ENCODE results near the gene G2E3.
"Not testable (repeated sequence)": the region's sequence is repeated elsewhere in the genome, so short reads cannot be mapped to it uniquely, and the experiment has no call there.

Gene G2E3

GRCh38 chr14:30558675-30559555, at the start of gene G2E3:
TSS of gene G2E3 (plus strand) at chr14:30559158. CDS start at chr14:30581080, 21,922 bp downstream.
- peak; percentile 95 for DNase-seq (ENCODE audit: low spot score)

GRCh38 chr14:30517737-30518136, 41.2 kb upstream of the G2E3 start:
- no peak for DNase-seq (ENCODE audit: low spot score)

DNA sequence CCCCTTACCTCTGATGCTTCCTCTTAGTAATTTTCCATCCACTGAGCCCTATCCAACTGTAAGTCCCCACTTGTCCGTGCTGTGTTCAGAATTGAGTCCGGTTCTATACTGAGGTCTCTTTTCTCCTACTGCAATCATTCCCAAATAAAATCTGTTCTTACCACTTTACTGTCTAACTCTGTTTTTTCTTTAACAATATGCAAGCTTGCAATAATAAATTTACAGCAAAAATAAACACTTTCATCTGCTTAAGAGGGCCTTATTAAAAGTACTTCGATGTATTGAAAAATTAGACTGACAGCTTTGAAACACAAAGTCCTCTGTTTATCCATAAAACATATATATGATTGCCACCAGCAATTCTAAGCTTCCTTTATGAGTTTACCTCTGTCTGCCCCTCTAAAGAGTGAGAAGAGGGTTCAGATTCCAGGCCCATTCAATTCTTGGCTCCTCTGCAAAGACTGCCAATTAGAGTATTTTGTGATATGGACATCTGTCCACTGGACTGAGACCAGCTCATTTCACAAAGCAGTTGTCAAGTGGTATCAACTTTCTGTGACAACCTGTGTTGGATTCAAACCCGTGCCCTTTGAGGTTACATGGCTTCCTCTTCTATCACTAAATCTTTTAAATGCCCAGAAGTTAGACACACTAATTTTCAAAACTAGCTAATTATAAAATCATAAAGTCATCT, 39.9 kb upstream of the G2E3 start:
- no peak for DNase-seq (ENCODE audit: low spot score)

- no peak for DNase-seq (ENCODE audit: low spot score)
Observed at GRCh38 chr14:30519961-30520360, 39.0 kb upstream of the G2E3 start.

- DNase-seq (ENCODE audit: low spot score) = no peak
Observed at GRCh38 chr14:30520536-30520935, 38.4 kb upstream of the G2E3 start.

DNA sequence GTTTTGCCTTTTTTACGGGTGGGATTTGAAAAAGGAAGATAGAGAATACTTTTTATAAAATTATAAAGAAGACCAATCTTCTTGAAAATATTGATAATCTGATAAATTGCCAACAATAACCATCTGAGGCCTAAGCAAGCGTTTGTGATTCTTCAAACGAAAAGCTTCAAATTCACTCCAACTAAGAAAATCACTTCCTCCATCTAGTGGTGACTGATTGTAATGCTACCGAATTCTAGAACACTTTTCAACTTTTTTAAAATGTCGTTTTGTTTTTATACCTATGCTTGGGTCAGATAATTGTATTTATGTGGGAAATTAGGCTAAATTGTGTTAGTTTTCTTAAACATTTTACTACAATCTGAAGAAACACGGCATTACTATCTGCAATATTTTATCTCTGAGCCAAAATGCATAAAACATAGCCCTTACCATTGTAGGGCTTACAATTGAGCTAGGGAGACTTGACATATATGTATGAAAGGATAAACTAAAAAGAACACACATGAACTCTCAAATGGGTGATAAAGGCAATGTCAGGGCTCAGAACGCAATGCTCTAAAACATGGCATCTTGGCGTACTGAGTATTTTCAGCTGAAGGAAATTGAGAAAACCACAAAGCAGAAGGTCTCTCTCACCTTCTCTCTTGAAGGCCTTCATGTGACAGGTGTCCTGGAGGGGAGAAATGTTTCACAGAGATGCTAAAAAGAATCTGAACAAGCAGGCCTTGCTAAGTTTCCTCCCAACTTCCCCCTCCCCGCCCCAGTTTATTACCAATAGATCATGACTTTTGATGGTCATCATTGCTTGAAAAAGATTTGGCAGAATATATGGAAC, 36.8 kb upstream of the G2E3 start:
- DNase-seq (ENCODE audit: low spot score) = no peak

- DNase-seq (ENCODE audit: low spot score) = no peak
Observed at GRCh38 chr14:30525833-30526232, 33.1 kb upstream of the G2E3 start.

DNA sequence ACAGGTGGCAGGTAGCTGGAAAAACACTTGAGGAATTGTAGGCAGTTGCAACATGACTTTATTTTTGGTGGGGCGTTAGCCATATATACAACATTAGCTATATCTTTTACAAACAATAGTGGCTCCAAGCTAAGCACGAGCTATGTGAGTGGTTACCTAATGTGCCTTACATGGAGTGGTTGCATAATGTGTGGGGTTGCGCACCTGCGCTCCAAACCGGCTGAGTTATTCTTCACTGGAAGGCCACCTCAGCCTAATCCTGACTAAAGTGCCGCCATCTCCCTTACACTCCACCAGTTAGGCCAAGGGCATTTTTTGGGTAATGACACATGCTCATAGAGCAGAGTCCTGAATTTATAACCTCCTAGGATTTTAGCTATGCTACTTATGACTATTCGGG, 31.8 kb upstream of the G2E3 start:
- DNase-seq (ENCODE audit: low spot score) = no peak

- DNase-seq (ENCODE audit: low spot score) = no peak
Observed at GRCh38 chr14:30528119-30528518, 30.8 kb upstream of the G2E3 start.

- DNase-seq (ENCODE audit: low spot score) = no peak
Observed at GRCh38 chr14:30528778-30529642, 29.9 kb upstream of the G2E3 start.

DNA sequence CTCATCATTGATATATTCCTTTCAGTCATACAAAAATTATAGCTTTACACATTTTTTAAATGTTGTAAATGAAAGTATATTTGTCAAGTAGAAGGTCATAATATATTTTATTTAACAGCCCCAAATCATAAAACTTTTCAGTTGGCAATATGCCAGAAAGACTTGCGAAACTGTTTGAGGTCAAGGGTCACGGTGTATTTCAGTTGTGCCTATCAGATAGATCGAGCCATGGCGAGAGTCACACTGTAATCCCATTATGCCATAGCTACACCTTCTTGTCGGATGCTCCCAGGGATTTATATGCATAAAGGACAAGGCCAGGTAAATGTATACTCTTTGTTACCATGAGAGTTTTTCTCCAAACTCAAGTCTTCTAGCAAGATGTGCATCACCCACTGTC, 26.7 kb upstream of the G2E3 start:
- peak; percentile 65 for DNase-seq (ENCODE audit: low spot score)

- DNase-seq (ENCODE audit: low spot score) = no peak
Observed at GRCh38 chr14:30533126-30533525, 25.8 kb upstream of the G2E3 start.

DNA sequence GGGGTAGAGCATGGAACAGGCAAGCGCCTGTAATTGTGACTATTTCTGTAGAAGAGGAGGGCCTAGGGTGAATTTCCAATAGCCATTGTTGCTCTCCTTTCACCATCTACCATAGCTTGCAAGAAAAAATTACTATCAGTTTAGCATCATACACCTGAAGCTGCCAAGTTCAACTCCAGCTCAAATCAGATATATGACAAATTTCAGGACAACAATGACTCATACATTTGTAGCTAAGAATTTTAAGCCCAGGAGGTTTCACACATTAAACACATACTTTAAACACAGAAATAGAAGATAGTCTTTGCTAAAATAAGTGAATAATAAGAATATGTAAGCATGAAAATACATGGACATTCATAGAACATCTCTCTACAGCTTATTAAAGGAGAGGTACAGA, 17.6 kb upstream of the G2E3 start:
- DNase-seq (ENCODE audit: low spot score) = no peak

DNA sequence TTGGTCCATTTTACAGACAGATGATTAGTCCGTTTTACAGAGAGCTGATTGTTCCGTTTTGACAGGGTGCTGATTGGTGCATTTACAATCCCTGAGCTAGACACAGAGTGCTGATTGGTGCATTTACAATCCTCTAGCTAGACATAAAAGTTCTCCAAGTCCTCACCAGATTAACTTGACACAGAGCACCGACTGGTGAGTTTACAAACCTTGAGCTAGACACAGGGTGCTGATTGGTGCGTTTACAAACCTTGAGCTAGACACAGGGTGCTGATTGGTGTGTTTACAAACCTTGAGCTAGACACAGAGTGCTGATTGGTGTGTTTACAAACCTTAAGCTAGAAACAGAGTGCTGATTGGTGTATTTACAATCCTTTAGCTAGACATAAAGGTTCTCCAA, 12.2 kb upstream of the G2E3 start:
- DNase-seq (ENCODE audit: low spot score) = not testable (repeated sequence)

GRCh38 chr14:30547388-30548048, 11.4 kb upstream of the G2E3 start:
- no peak for DNase-seq (ENCODE audit: low spot score)

GRCh38 chr14:30550335-30550734, 8.6 kb upstream of the G2E3 start:
- no peak for DNase-seq (ENCODE audit: low spot score)

- DNase-seq (ENCODE audit: low spot score) = no peak
Observed at GRCh38 chr14:30551460-30551859, 7.5 kb upstream of the G2E3 start.

DNA sequence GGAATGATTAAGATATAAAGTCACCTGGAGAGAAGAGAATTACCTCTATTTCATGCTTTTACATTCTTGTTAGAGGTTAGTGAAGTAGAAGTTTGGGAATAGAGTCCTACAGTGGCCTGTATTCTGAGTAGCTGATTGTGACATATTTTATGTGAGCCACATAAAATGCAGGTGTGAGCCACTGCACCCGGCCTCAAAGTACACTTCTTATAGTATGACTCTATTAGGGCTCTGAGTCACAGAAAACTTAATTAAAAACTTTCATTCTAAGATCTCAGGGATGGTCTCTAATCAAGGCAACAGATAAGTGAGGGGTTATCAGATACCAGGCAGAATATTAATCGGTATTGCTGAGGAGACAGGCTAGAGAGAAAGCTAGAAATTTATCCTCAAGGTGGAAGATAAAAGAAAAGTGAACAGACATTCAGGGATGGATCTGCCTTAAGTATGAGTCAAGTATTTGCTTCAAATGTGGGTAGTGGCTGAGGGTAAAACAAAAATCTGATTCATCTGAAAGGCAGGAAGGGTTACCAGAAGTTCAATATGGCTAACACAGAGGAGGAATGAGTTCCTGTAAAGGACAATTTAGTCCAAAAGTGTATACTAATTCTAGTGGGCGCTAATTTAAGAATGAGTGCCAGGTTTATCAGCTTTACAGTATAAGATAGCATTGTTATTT, 5.5 kb upstream of the G2E3 start:
- no peak for DNase-seq (ENCODE audit: low spot score)

GRCh38 chr14:30558362-30558674, 640 bp upstream of the G2E3 start:
- DNase-seq (ENCODE audit: low spot score) = no peak

GRCh38 chr14:30559638-30560091, 707 bp downstream of the G2E3 start:
- peak; percentile 40 for DNase-seq (ENCODE audit: low spot score)
